GM23338 (cell line): Measurements from ENCODE around the gene FPR1. TPM values are rescaled to one million over a fixed set of nuclear protein-coding genes. Genes with fewer than 3 reads are reported as not detected.

ENCODE experiments used
- ATAC-seq: fragments of 200-7000 bp; cut with Tn5 transposase; 3 replicates; pipeline ENCODE4 v1.9.1; 2020
- DNase-seq: peaks from one replicate; pipeline ENCODE4 v3.0.0-alpha.2; 2015; ENCODE audit warnings: low spot score
- H2AFZ ChIP-seq: fragments of 200-600 bp; sonication (generic); 2 replicates; pipeline ENCODE4 v1.8.0; 2016; ENCODE audit warnings: antibody characterized with exemption, mild to moderate bottlenecking, moderate library complexity
- H3F3A ChIP-seq: fragments of 200-600 bp; sonication (generic); replicated peaks from 2 replicates; pipeline ENCODE4 v1.8.0; 2017; ENCODE audit warnings: antibody characterized with exemption, mixed run types, low read depth
- H3K27ac ChIP-seq: fragments of 200-600 bp; sonication (generic); 2 replicates; pipeline ENCODE4 v1.6.1; 2016; ENCODE audit warnings: low read depth
- H3K27me3 ChIP-seq: fragments of 200-600 bp; sonication (generic); 2 replicates; pipeline ENCODE4 v1.8.0; 2016; ENCODE audit warnings: mild to moderate bottlenecking, mixed run types, moderate library complexity; ENCODE audit not compliant: insufficient read depth
- H3K36me3 ChIP-seq: fragments of 200-600 bp; sonication (generic); 2 replicates; pipeline ENCODE4 v1.8.0; 2016; ENCODE audit warnings: mild to moderate bottlenecking; ENCODE audit not compliant: insufficient read depth
- H3K4me1 ChIP-seq: fragments of 200-600 bp; sonication (generic); 2 replicates; pipeline ENCODE4 v1.8.0; 2016; ENCODE audit warnings: mild to moderate bottlenecking, moderate library complexity; ENCODE audit not compliant: insufficient read depth
- H3K4me2 ChIP-seq: fragments of 200-600 bp; sonication (generic); 2 replicates; pipeline ENCODE4 v1.7.1; 2017; ENCODE audit warnings: mixed run types
- H3K4me3 ChIP-seq: fragments of 200-600 bp; sonication (generic); 2 replicates; pipeline ENCODE4 v1.6.1; 2016; ENCODE audit warnings: mixed run types
- H3K79me2 ChIP-seq: fragments of 200-600 bp; sonication (generic); replicated peaks from 2 replicates; pipeline ENCODE4 v1.8.0; 2017; ENCODE audit warnings: mild to moderate bottlenecking; ENCODE audit not compliant: insufficient read depth
- H3K9me2 ChIP-seq: fragments of 200-600 bp; sonication (generic); 2 replicates; pipeline ENCODE4 v1.8.0; 2017; ENCODE audit not compliant: insufficient read depth
- H4K20me1 ChIP-seq: fragments of 200-600 bp; sonication (generic); replicated peaks from 2 replicates; pipeline ENCODE4 v1.8.0; 2017; ENCODE audit warnings: mild to moderate bottlenecking; ENCODE audit not compliant: insufficient read depth
- H3K27ac Mint-ChIP-seq: 2 replicates; pipeline ENCODE4 v1.8.0; 2020; ENCODE audit warnings: inconsistent platforms, mild to moderate bottlenecking, moderate library complexity, mixed read lengths
- H3K27me3 Mint-ChIP-seq: 3 replicates; pipeline ENCODE4 v1.8.0; 2022; ENCODE audit warnings: low read depth, mild to moderate bottlenecking, moderate library complexity, mixed read lengths, inconsistent platforms; ENCODE audit not compliant: insufficient read depth, poor library complexity
- H3K36me3 Mint-ChIP-seq: 3 replicates; pipeline ENCODE4 v1.8.0; 2021; ENCODE audit warnings: low read depth, mild to moderate bottlenecking, inconsistent platforms, moderate library complexity, mixed read lengths
- H3K4me1 Mint-ChIP-seq: 3 replicates; pipeline ENCODE4 v1.8.0; 2020; ENCODE audit warnings: mild to moderate bottlenecking, inconsistent platforms, mixed read lengths
- H3K4me3 Mint-ChIP-seq: 3 replicates; pipeline ENCODE4 v1.8.0; 2021; ENCODE audit warnings: moderate library complexity, mild to moderate bottlenecking, inconsistent platforms, mixed read lengths
- H3K9me3 Mint-ChIP-seq: 3 replicates; pipeline ENCODE4 v1.8.0; 2020; ENCODE audit warnings: moderate library complexity, mild to moderate bottlenecking, inconsistent platforms, mixed read lengths
- CREB1 ChIP-seq: fragments of 250-450 bp; sonication (Bioruptor Pico); IDR thresholded peaks from 2 replicates; pipeline ENCODE4 v1.5.0; 2020; ENCODE audit warnings: low read depth, mild to moderate bottlenecking, moderate library complexity
- EZH2 ChIP-seq: fragments of 200-600 bp; sonication (generic); IDR thresholded peaks from one replicate; pipeline ENCODE4 v1.8.0; 2017; ENCODE audit warnings: antibody characterized with exemption, mild to moderate bottlenecking, low read depth; ENCODE audit not compliant: unreplicated experiment
- EZH2phosphoT487 ChIP-seq: fragments of 200-600 bp; sonication (generic); IDR thresholded peaks from one replicate; pipeline ENCODE4 v1.8.1; 2018; ENCODE audit warnings: antibody characterized with exemption; ENCODE audit not compliant: unreplicated experiment
- JUNB ChIP-seq: IDR thresholded peaks from one replicate; pipeline ENCODE4 v1.6.1; 2016; ENCODE audit warnings: antibody characterized with exemption; ENCODE audit not compliant: unreplicated experiment
- STAT1 ChIP-seq: IDR thresholded peaks from one replicate; pipeline ENCODE4 v1.6.1; 2016; ENCODE audit warnings: antibody characterized with exemption; ENCODE audit not compliant: unreplicated experiment
- ZNF331 ChIP-seq: fragments of 250-450 bp; sonication (Bioruptor Pico); IDR thresholded peaks from 2 replicates; pipeline ENCODE4 v1.5.0; 2020; ENCODE audit warnings: low read depth, mild to moderate bottlenecking, moderate library complexity
- ZNF462 ChIP-seq: fragments of 250-450 bp; sonication (Bioruptor Pico); IDR thresholded peaks from 2 replicates; pipeline ENCODE4 v1.5.0; 2020; ENCODE audit warnings: mild to moderate bottlenecking, moderate library complexity
- polyA plus RNA-seq: library from polyadenylated mRNA; unstranded; fragments of >200 nt; fragmentation: Nextera tagmentation; extraction: Ambion mirVana; gene quantifications from 2 replicates; pipeline ENCODE4 v1.2.1, GENCODE V29; 2016
- total RNA-seq: library from RNA; depleted of rRNA; stranded (reverse); fragments of >200 nt; shearing (Covaris generic); gene quantifications from 2 replicates; pipeline ENCODE4 v1.2.3, GENCODE V29; 2014

FPR1 gene
- total and polyA plus RNA-seq, 2 experiments from 2014 or later: not detected

GRCh38 chr19:51794885-51795490, 43.3 kb upstream of the FPR1 start, which contains the start of gene FPR3:
FPR3 (plus strand) TSS chr19:51795157; CDS start chr19:51823749, 28,592 bp downstream.
- Histone ChIP-seq H3K4me2 (no peak within 1 kb of the TSS), H3K27me3 (no peaks in the 10 kb centered on the region), H3K4me3 (no peak within 1 kb of the TSS), H3K27ac (no peak within 1 kb of the TSS), H4K20me1 (no peaks in the 10 kb centered on the region), H3K36me3 (no peaks in the 10 kb centered on the region), H3K9me2 (peaks cover 8% of the 10 kb centered on the region; the same call in 1 of the 2 replicates), H3K79me2 (no peaks in the 10 kb centered on the region), H2AFZ (no peak within 1 kb of the TSS), H3K4me1 (no peaks in the 10 kb centered on the region), H3F3A (no peaks in the 10 kb centered on the region)
- H3K36me3 Mint-ChIP-seq: peaks cover 9% of the 10 kb centered on the region
- no peaks in the 10 kb centered on the region for H3K4me1 Mint-ChIP-seq
- H3K27me3 Mint-ChIP-seq: peaks cover 6% of the 10 kb centered on the region
- H3K4me3 Mint-ChIP-seq: no peak within 1 kb of the TSS
- ATAC-seq (no peak), DNase-seq (no peak)
- no peak within 1 kb of the TSS for H3K27ac Mint-ChIP-seq
- peaks cover 76% of the 10 kb centered on the region for H3K9me3 Mint-ChIP-seq
- TF ChIP-seq CREB1 (no peak), EZH2phosphoT487 (no peak), STAT1 (no peak)

GRCh38 chr19:51793994-51794393, 42.3 kb upstream of the FPR1 start:
- Histone ChIP-seq H2AFZ (no peak overlapping the region), H3K4me3 (no peak overlapping the region), H3K9me2 (peaks cover 12% of the 10 kb centered on the region; the same call in 1 of the 2 replicates), H3F3A (no peaks in the 10 kb centered on the region), H3K27ac (no peak overlapping the region), H3K4me1 (no peaks in the 10 kb centered on the region), H3K79me2 (no peaks in the 10 kb centered on the region), H3K27me3 (no peaks in the 10 kb centered on the region), H4K20me1 (no peaks in the 10 kb centered on the region), H3K4me2 (no peak overlapping the region), H3K36me3 (no peaks in the 10 kb centered on the region)
- TF ChIP-seq EZH2 (no peak), ZNF331 (CRISPR knock-in tag) (no peak), STAT1 (no peak), EZH2phosphoT487 (no peak)
- Mint-ChIP-seq H3K27ac (no peak overlapping the region), H3K36me3 (peaks cover 5% of the 10 kb centered on the region), H3K27me3 (peaks cover 2% of the 10 kb centered on the region), H3K4me1 (no peaks in the 10 kb centered on the region), H3K9me3 (peaks cover 71% of the 10 kb centered on the region), H3K4me3 (no peak overlapping the region)
- DNase-seq (no peak), ATAC-seq (no peak)

GRCh38 chr19:51792932-51793331, 41.3 kb upstream of the FPR1 start:
- H3K27me3 ChIP-seq: no peaks in the 10 kb centered on the region
- H3K4me1 Mint-ChIP-seq: no peaks in the 10 kb centered on the region
- ATAC-seq: no peak
- H3K4me2 ChIP-seq: no peak overlapping the region
- no peak for DNase-seq
- no peak overlapping the region for H3K4me3 ChIP-seq
- H3F3A ChIP-seq: no peaks in the 10 kb centered on the region
- H3K27ac ChIP-seq: no peak overlapping the region
- peaks cover 74% of the 10 kb centered on the region for H3K9me3 Mint-ChIP-seq
- no peak overlapping the region for H2AFZ ChIP-seq
- H4K20me1 ChIP-seq: no peaks in the 10 kb centered on the region
- H3K79me2 ChIP-seq: no peaks in the 10 kb centered on the region
- peaks cover 4% of the 10 kb centered on the region for H3K36me3 Mint-ChIP-seq
- no peaks in the 10 kb centered on the region for H3K4me1 ChIP-seq
- no peak overlapping the region for H3K4me3 Mint-ChIP-seq
- no peak overlapping the region for H3K27ac Mint-ChIP-seq
- H3K9me2 ChIP-seq: peaks cover 12% of the 10 kb centered on the region; the same call in 1 of the 2 replicates
- peaks cover 2% of the 10 kb centered on the region for H3K27me3 Mint-ChIP-seq
- no peaks in the 10 kb centered on the region for H3K36me3 ChIP-seq
- TF ChIP-seq JUNB: no peak
- TF ChIP-seq ZNF462 (CRISPR knock-in tag): no peak
